Hepatocyte (in vitro differentiated cells): ENCODE data around the gene MRPL24. TPM values are rescaled to one million over a fixed set of nuclear protein-coding genes. Genes with fewer than 3 reads are reported as not detected.

ENCODE experiments used
- DNase-seq: peaks from one replicate; pipeline ENCODE4 v3.0.0-alpha.2; 2016; ENCODE audit warnings: low spot score
- H2AFZ ChIP-seq: fragments of 200-600 bp; sonication (generic); 2 replicates; pipeline ENCODE4 v1.6.0; 2016; ENCODE audit warnings: antibody characterized with exemption, mild to moderate bottlenecking
- H3K27ac ChIP-seq: fragments of 200-600 bp; sonication (generic); 2 replicates; pipeline ENCODE4 v1.5.1; 2016; ENCODE audit warnings: mild to moderate bottlenecking
- H3K27me3 ChIP-seq: fragments of 200-600 bp; sonication (generic); 2 replicates; pipeline ENCODE4 v1.6.1; 2016
- H3K36me3 ChIP-seq: fragments of 200-600 bp; sonication (generic); replicated peaks from 2 replicates; pipeline ENCODE4 v1.5.1; 2016; ENCODE audit warnings: low read depth; ENCODE audit not compliant: insufficient read depth
- H3K4me1 ChIP-seq: fragments of 200-600 bp; sonication (generic); 2 replicates; pipeline ENCODE4 v1.5.1; 2016; ENCODE audit warnings: mild to moderate bottlenecking, moderate library complexity; ENCODE audit not compliant: insufficient read depth
- H3K4me2 ChIP-seq: fragments of 200-600 bp; sonication (generic); 2 replicates; pipeline ENCODE4 v1.6.0; 2016
- H3K4me3 ChIP-seq: fragments of 200-600 bp; sonication (generic); 2 replicates; pipeline ENCODE4 v1.5.1; 2016; ENCODE audit warnings: mild to moderate bottlenecking
- H3K79me2 ChIP-seq: fragments of 200-600 bp; sonication (generic); 2 replicates; pipeline ENCODE4 v1.6.0; 2017; ENCODE audit warnings: mild to moderate bottlenecking
- H3K9me2 ChIP-seq: fragments of 200-600 bp; sonication (generic); replicated peaks from 2 replicates; pipeline ENCODE4 v1.6.0; 2017; ENCODE audit warnings: mild to moderate bottlenecking; ENCODE audit not compliant: insufficient read depth
- H3K9me3 ChIP-seq: fragments of 200-600 bp; sonication (generic); 2 replicates; pipeline ENCODE4 v1.5.1; 2016; ENCODE audit warnings: low read depth, mild to moderate bottlenecking
- H4K20me1 ChIP-seq: fragments of 200-600 bp; sonication (generic); 2 replicates; pipeline ENCODE4 v1.6.0; 2016; ENCODE audit warnings: mild to moderate bottlenecking; ENCODE audit not compliant: insufficient read depth, poor library complexity, severe bottlenecking
- EZH2 ChIP-seq: fragments of 200-600 bp; sonication (generic); IDR thresholded peaks from 2 replicates; pipeline ENCODE4 v1.6.1; 2016; ENCODE audit warnings: antibody characterized with exemption, mild to moderate bottlenecking, borderline replicate concordance
- EZH2phosphoT487 ChIP-seq: fragments of 200-600 bp; sonication (generic); IDR thresholded peaks from one replicate; pipeline ENCODE4 v1.6.1; 2018; ENCODE audit warnings: antibody characterized with exemption, mild to moderate bottlenecking, low read depth, moderate library complexity; ENCODE audit not compliant: unreplicated experiment, severe bottlenecking
- WGBS: methylation state at CpG from one replicate; pipeline ENCODE4 v1.1.6; 2016; ENCODE audit warnings: low lambda C conversion rate; ENCODE audit errors: missing lambda C conversion rate; 5-methylcytosine and 5-hydroxymethylcytosine counted together
- polyA plus RNA-seq: library from polyadenylated mRNA; unstranded; fragments of >200 nt; fragmentation: Nextera tagmentation; extraction: Ambion mirVana; gene quantifications from 2 replicates; pipeline ENCODE4 v1.2.1, GENCODE V29; 2016
- total RNA-seq: library from RNA; depleted of rRNA; stranded (reverse); fragments of >200 nt; gene quantifications from 2 replicates; pipeline ENCODE4 v1.2.3, GENCODE V29; 2014
- TF ChIP-seq, protein P1 (sequence below): fragments of 200-600 bp; sonication (generic); IDR thresholded peaks from 2 replicates; pipeline ENCODE4 v1.5.1; 2016; ENCODE audit warnings: antibody characterized with exemption, mild to moderate bottlenecking; ENCODE audit not compliant: poor library complexity

The MRPL24 gene
- total and polyA plus RNA-seq, 2 experiments from 2014 or later = 40.4 to 64.1 TPM

- Histone ChIP-seq H3K36me3 (no peaks in the 10 kb centered on the region), H3K9me2 (no peaks in the 10 kb centered on the region), H2AFZ (no peak overlapping the region), H3K4me2 (no peak overlapping the region), H3K4me1 (peaks cover 32% of the 10 kb centered on the region), H3K4me3 (no peak overlapping the region), H3K9me3 (no peaks in the 10 kb centered on the region), H3K27ac (no peak overlapping the region), H4K20me1 (no peaks in the 10 kb centered on the region), H3K79me2 (peaks cover 49% of the 10 kb centered on the region), H3K27me3 (no peaks in the 10 kb centered on the region)
- DNase-seq = no peak
- 91% methylated on average over 4 of the region's 4 CpGs for WGBS
- TF ChIP-seq, protein P1, sequence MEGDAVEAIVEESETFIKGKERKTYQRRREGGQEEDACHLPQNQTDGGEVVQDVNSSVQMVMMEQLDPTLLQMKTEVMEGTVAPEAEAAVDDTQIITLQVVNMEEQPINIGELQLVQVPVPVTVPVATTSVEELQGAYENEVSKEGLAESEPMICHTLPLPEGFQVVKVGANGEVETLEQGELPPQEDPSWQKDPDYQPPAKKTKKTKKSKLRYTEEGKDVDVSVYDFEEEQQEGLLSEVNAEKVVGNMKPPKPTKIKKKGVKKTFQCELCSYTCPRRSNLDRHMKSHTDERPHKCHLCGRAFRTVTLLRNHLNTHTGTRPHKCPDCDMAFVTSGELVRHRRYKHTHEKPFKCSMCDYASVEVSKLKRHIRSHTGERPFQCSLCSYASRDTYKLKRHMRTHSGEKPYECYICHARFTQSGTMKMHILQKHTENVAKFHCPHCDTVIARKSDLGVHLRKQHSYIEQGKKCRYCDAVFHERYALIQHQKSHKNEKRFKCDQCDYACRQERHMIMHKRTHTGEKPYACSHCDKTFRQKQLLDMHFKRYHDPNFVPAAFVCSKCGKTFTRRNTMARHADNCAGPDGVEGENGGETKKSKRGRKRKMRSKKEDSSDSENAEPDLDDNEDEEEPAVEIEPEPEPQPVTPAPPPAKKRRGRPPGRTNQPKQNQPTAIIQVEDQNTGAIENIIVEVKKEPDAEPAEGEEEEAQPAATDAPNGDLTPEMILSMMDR = no peak
- TF ChIP-seq EZH2phosphoT487 (no peak), EZH2 (no peak)
Observed at GRCh38 chr1:156742801-156743200, 1.9 kb upstream of the MRPL24 start.

GRCh38 chr1:156742017-156742416, 1.1 kb upstream of the MRPL24 start:
- Histone ChIP-seq H3K27me3 (no peaks in the 10 kb centered on the region), H3K4me3 (no peak overlapping the region), H3K36me3 (no peaks in the 10 kb centered on the region), H3K79me2 (peaks cover 42% of the 10 kb centered on the region), H3K9me2 (no peaks in the 10 kb centered on the region), H3K4me2 (peak overlapping the region; percentile 72), H3K9me3 (no peaks in the 10 kb centered on the region), H2AFZ (no peak overlapping the region), H4K20me1 (no peaks in the 10 kb centered on the region), H3K4me1 (peaks cover 25% of the 10 kb centered on the region), H3K27ac (peak overlapping the region; percentile 89)
- DNase-seq = no peak
- TF ChIP-seq, protein P1 = no peak
- no peak for TF ChIP-seq EZH2
- TF ChIP-seq EZH2phosphoT487 = no peak
- WGBS = 94% methylated on average over 3 of the region's 3 CpGs

DNA sequence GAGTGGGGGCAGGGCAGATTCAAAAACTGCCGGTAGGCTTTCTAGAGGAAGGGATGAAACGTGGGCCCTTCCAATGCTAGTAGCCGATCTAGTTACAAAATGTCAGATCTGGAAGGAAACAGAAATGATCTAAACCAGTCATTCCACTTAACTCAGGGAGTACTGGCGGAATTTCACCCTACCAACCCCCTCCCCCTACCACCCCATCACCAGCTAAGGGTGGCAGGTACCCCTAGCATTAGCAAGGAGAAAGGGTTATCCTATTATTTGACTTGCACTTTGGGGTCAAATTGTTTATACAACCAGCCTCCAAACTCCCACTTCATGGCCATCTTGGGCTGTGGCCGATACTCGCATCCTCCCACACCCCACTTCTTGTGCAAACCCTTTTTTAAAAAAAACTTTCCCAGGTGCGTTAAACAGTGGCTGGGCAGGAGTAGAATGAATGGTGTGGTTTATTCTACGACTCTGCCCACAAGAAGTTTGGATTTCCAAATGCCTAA, 644 bp upstream of the MRPL24 start:
- Histone ChIP-seq H4K20me1 (no peaks in the 10 kb centered on the region), H3K4me2 (peak overlapping the region; percentile 72), H2AFZ (peak overlapping the region; percentile 39), H3K27ac (peak overlapping the region; percentile 89), H3K4me1 (peaks cover 22% of the 10 kb centered on the region), H3K36me3 (no peaks in the 10 kb centered on the region), H3K27me3 (no peaks in the 10 kb centered on the region), H3K4me3 (no peak overlapping the region), H3K9me3 (no peaks in the 10 kb centered on the region), H3K9me2 (no peaks in the 10 kb centered on the region), H3K79me2 (peaks cover 39% of the 10 kb centered on the region)
- TF ChIP-seq, protein P1 = no peak
- TF ChIP-seq EZH2phosphoT487 = no peak
- no peak for TF ChIP-seq EZH2
- 59% methylated on average over 8 of the region's 8 CpGs for WGBS
- no peak for DNase-seq
